ENCODE results near the gene MCM7.
A peak's percentile ranks its signal among the peaks of the same experiment; 100 is the strongest.

MCM7 gene

DNA sequence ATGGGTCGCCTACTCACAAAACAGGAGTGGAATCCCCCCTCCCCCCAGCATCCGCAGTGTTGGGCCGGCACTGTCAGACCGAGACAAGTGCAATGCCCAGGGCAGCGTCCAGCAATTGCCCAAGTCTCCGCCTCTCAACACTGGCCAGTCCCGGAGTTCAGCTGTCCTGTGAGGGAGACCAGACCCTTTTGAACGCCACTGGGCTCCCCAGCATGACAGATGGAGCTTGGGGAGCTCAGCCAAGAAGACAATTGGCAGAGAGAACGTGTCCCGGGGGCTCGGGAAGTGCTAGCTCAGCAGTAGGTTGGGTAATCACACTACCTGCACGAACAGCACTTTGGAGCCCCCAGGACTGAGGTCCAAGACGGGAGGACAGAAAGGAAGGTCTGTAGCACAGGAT lies 7.7 kb downstream of the MCM7 start:
- DNase-seq: no peak

DNA sequence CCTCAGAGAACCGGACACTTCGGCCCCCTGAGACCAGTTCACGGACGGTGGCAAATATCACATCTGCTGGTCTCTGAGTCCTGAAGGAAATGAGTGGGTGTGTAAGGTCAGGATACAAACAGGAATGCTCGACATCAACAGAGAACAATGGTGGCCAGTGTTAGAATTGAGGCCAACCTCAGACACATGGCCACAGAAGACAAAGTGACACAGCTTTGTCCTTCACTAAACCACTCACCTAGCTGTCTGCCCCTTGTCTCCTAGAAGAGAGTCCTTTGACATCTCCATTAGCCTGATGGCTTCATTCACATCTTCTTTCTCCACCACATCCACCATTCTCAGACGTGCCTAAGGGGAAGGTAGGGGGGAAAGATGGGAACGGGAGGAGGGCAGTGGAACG lies 8.1 kb downstream of the MCM7 start:
- DNase-seq: no peak

DNA sequence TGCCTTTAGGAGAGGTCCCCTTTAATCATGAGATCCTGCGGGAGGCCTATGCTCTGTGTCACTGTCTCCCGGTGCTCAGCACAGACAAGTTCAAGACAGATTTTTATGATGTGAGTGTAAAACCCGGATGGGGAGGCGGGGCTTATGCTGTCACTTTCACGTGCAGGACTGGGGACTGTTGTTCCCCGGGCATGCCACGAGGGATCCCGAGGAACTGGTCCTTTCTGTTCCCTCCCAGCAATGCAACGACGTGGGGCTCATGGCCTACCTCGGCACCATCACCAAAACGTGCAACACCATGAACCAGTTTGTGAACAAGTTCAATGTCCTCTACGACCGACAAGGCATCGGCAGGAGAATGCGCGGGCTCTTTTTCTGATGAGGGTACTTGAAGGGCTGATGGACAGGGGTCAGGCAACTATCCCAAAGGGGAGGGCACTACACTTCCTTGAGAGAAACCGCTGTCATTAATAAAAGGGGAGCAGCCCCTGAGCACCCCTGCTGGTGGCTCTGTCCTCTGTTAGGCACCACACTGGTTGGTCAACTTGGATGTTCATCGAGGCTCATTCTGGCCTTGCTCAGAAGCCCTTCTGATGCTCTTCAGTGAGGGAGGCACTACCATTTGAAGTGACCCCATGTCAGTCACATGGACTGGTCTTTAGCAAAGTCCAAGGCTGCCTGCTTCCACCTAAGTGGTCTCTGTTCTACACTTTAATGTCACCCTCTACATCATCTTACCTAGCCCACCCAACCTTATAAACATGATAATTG lies 9.6 kb downstream of the MCM7 start:
- no peak for DNase-seq

DNA sequence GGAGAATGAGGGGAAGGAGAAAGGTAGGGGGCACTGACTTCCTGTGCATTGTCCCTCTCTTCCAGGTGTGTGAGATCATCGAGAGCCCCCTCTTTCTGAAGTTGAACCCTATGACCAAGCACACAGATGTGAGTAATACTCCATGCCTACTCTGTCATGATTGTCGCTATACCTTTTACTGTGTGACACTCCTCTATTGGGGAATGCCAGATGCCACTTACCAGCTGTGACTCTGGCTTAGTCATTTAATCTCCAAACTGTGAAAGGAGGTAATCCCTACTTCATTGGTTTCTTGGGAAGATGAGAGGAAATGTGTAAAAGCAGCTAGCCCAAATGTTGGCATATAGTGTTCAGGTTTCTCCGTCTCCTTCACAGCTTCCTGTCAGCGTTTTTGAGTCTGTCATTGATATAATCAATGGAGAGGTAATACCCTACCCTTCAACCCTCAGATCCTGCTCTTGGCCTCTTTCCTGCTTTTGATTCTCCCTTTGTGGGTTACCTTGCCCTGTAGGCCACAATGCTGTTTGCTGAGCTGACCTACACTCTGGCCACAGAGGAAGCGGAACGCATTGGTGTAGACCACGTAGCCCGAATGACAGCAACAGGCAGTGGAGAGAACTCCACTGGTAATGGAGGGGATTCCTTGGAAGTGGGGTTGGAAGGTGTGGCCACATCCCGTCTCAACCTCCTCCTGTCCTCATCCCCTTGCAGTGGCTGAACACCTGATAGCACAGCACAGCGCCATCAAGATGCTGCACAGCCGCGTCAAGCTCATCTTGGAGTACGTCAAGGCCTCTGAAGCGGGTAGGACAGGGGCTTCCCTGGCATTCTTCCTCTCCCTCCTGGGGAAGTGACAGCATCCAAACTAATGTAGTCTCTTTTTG lies 10.4 kb downstream of the MCM7 start:
- DNase-seq: no peak

DNA sequence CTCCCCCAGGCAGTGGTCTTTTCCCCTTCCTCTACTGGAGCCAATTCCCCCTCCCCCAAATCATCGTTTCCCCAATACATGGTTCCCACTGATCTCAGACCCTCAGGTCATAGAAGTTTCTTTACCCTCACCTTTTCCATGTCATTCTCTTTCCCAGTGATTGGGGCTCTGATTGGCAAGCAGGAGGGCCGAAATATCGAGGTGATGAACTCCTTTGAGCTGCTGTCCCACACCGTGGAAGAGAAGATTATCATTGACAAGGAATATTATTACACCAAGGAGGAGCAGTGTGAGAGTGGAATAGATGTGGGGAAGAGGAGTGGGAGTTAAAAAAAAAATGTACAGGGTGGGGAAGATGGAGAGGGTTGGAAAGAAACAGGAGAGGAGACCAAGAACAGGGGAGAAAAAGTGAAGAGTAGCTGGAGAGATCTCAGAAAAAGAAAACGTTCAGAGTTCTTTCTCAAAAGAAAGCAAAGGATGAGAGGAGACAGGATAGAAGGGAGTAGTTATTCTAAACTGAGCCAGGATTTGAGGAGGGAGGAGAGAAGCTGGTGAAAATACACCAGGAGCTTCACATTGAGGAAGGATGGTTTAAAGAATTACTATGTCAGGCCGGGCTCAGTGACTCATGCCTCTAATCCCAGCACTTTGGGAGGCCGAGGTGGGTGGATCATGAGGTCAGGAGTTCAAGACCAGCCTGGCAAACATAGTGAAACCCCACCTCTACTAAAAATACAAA lies 11.6 kb downstream of the MCM7 start:
- no peak for DNase-seq

DNA sequence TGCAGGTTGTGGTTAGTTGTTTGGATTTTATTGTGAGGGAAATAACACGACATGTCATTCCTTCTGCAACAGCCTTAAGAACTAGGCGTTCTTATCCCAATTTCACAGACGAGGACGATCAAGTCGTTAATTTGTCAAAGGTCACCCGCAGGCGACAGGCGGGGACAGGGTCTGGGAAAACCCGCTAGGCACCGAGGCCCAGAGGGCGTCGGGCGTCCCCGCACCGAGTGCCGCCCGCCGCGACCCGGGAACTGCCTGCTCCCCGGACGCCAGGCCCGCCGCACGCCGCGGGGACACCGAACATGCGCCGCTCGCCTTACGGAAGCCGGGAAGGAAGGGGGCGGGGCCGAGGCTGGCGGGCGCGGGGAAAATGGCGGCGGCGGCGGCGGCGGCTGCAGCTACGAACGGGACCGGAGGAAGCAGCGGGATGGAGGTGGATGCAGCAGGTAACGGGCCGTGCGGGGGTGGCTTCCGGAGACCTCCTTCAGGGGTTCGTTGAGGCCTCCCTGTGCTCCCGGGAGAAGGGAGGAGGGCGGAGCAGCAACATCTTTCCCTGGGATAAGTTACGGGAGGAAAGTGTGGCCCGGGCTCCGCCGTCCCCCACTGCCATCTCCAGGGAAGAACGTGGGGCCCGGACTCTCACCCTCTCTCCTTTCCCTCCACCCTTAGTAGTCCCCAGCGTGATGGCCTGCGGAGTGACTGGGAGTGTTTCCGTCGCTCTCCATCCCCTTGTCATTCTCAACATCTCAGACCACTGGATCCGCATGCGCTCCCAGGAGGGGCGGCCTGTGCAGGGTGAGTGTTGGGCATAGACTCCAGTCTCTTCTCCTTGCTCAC lies 12.4 kb downstream of the MCM7 start, which contains the start of gene COPS6:
COPS6 (plus strand) TSS at position 349 of the 837 bp plus-strand sequence; CDS start at position 371, 22 bp downstream.
- DNase-seq: peak; percentile 84

DNA sequence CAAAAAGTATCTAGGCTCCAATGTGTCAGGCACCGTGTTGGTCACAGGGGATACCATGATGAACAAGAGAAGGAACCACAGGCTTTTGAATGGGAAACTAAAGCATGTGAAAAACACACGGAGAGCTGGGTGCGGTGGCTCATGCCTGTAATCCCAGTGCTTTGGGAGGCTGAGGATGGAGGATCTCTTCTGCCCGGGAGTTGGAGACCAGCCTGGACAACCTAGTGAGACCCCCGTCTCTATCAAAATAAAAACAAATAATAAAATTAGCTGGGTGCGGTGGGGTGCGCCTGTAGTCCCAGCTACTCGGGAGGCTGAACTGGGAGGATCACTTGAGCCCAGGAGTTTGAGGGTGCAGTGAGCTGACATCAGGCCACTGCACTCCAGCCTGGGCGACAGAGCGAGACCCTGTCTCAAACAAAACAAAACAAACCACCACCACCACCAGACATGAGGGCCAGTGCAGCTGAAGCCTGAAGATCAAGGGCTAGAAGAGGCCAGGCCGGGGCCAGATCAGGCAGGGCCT lies 13.0 kb downstream of the MCM7 start:
- DNase-seq: no peak

DNA sequence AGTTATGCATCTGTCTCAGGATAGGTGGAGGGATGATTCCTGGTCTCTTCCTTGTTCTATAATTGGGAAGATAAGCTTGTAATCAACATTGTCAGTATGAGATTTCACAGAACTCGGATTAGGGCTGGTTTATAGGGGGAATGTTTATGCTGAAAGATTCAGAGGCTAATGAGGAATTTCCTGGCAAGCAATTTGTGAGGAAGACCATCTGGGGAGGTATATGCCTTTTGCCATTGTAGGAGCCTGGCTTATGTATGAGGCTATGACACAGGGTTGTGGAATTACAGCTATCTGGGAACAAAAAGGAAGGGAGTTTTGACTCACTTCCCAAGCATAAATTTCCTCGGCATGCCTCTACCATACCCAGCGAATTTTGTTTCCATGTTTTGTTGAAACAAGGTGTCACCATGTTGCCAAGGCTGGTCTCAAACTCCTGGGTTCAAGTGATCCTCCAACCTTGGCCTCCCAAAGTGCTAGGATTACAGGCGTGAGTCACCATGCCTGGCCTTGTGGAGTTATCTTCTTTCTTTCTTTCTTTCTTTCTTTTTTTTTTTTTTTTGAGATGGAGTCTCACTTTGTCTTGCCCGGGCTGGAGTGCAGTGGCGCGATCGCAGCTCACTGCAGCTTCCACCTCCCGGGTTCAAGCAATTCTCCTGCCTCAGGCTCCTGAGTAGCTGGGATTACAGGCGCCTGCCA lies 14.0 kb downstream of the MCM7 start:
- no peak for DNase-seq

DNA sequence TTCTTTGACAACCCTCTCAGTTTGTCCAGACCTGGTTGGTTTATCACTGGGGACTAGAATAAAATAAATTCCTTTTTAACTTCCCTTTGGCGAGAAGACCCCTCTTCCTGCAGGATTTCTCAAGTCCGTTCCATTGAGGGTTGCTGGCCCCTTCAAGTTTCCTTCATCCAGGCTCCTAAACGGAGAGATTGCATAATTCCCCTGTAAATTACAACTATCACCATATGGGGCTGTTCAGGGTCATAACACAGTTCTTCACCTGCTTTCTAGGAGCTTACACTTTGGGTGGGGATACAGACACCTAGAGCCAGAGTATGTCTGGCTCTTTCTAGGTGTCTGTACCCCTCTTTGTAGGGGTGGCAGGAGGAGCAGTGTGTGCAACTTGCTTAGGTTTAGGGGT lies 15.7 kb downstream of the MCM7 start:
- no peak for DNase-seq

DNA sequence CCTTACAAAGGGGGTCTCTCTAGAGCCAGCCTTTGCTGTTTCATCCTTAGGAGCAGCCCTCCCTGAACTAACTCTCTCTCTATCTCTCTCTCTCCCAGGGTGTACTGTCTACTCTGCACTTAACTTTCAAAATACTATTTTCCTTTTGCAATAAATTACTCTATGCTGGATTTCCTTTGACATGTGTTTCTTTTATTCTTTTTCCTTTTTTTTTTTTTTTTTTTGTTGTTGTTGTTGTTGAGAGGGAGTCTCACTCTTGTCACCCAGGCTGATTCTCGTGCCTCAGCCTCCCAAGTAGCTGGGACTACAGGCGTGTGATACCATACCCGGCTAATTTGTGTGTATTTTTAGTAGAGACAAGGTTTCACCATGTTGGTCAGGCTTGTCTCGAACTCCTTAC lies 18.2 kb downstream of the MCM7 start:
- DNase-seq: no peak

DNA sequence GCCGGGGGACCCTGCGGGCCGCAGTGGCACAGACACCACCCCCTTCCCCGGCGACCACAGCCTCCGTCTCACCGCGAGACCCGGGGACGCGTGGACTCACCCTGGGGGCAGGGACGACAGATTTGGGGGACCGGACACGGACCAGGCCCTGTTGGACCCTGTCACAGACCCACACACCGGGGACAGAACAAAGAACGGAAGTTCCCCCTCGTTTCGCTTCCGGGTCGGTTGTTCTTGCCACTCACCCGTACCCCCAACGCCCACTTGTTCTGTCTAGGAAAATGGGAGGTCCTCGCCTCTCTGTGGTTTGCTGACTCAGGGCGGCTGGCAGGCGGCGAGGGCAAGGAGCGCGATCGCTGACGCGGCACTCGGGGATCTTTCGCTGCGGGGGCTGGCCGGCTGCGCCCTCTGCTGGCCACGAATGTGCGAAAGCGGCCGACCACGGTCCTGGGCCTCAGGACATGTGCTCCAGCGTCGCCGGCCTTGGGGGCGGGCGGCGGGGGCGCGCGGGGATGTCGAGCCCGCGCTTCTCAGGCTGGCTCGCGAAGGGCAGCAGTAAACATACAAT lies 19.6 kb downstream of the MCM7 start, which contains the start of gene ZNF3:
ZNF3 (minus strand) TSS at position 189 of the 568 bp plus-strand sequence. CDS start 4,366 bp downstream, outside the sequence.
- peak; percentile 98 for DNase-seq

DNA sequence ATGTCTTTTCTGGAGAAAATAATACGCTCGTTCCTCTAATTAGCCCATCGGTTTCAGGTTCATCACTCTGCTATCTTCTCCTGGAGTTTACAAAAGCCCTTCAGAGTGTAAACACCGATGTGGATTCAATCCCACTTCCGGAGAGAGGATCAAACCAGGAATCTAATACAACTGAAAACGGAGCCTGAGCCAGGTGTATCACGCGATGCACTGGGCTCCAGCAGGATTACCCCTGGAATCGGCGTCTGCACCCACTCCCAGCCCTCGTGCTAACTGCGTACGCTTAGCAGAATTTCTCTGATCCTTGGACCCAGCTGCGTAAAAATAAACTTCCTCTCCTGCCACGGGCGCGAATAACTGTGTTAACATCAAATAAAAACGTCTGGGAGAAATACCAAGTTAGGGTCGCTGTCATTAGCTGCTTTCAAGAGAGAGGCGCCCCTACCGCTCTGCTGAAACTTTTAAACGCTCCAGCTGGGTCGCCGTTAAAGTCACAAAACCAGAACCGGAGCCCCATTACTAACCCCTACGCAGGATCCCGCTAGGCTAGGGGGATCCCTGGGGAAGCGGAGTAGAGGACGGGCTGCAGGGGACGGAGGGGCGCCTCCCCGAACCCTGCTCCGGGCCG lies 20.2 kb downstream of the MCM7 start:
- no peak for DNase-seq

DNA sequence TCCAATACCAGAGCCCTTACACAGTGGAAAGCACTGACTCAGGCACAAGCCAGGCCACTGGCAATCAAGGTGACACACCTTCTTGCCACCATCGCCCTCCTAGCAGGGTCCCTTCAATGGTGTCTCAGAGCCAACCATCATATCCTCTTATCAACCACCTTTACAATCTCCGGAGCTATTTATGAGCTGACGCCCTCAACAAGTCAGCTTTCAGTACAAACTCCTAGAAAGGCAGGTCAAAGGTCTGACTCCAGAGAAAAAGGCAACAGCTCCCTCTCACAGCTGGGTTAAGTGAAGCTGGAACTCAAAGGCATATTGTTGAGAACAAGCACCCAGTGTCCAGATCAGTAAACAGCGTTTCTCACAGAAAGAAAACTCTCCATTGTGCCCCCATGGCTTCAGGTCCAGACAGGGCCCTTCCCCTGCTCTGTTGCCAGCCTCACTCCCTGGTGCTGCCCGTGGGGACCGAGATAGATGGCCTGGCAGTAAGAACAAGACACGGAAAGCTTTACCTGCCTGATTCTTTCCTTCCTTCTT lies 22.1 kb downstream of the MCM7 start:
- no peak for DNase-seq

DNA sequence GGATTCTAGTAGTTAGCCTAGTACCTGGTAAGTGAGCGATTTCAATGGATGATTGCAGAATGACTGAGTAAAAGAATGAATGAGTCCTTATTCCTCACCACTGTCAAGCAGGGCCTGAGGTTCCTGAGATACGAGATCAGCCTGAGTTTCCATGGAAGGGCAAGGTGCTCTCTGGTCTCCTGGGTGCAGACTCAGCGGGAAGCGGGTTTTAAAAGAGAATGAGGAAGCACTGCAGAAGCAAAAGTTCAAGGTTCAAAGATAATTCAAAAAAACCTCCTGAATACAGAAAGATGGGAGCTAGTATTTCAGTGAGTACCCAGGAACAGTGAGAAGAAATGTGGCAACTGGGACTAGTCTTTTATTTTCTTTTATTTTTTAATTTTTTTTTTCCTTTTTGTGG lies 24.0 kb downstream of the MCM7 start:
- DNase-seq: no peak

DNA sequence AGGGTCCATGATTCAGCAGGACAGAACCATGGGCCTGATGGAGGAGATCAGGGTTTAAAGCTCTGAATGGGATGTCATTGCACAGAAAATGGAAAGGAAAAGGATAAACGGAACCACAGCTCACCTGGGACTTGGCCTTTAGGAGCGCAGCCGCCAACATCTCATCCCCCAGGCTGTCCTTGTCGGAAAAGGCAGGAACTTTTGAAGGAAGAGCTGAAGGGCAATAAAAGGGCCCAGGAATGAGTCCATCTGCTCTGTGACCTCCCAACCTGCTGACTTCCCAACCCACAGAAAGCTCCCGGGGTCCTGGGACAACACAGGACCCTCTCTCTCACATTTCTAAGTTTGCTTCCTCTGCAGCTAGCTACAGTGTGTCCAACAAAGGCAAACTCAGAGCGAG lies 25.8 kb downstream of the MCM7 start:
- DNase-seq: no peak

DNA sequence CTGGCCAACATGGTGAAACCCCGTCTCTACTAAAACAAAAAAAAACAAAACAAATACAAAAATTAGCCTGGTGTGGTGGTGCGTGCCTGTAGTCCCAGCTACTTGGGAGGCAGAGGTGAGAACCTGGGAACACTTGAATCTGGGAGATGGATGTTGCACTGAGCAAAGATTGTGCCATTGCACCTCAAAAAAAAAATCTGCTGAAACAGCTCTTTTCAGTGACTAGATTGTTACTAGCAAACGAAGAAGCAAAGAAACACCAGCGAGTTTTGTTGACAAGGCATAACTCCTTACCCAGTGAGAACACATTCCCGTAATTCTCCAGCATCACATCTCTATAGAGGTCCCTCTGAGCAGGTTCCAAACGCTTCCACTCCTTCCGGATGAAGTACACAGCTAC lies 26.4 kb downstream of the MCM7 start:
- no peak for DNase-seq

DNA sequence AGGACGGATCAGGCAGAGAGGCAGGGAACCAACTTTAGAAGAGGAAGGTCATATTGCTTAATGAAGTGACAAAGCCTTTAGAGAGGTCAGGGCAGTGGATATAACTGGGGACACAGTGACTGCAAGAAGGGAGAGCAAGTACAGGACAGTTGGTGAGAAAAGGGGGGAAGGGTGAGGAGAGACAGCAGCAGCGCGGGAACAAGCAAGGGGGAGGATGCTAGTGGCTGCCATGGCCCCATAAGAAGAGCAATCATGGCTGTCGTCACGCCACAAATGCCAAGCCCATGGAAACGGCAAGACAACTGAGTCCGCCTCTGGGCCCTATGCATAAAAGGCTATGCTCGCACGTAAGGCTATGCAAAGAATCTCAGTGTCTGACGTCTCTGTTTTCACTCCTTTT lies 28.7 kb downstream of the MCM7 start:
- no peak for DNase-seq

DNA sequence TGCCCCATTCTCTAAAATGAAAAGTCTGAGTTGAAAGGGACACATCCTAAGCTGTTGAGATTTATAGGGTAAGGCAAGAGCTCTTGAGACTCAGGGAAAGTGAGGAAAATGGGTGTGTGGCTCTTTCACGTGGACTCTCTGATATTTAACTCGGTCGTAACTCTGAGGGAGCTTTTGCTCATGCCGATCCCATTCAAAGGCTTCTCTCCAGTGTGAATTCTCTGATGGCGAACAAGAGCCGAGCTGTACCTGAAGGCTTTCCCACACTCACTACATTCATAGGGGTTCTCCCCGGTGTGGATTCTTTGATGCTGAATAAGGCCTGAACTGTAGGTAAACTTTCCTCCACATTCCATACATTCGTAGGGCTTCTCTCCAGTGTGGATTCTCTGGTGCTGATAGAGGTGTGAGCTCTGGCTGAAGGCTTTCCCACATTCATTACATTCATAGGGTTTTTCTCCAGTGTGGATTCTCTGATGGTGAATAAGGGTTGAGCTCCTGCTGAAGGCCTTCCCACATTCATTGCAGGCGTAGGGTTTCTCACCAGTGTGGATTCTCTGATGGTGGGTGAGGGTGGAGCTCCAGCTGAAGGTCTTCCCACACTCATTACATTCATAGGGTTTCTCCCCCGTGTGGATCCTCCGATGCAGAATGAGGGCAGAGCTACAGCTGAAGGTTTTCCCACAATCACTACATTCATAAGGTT lies 30.0 kb downstream of the MCM7 start:
- no peak for DNase-seq

DNA sequence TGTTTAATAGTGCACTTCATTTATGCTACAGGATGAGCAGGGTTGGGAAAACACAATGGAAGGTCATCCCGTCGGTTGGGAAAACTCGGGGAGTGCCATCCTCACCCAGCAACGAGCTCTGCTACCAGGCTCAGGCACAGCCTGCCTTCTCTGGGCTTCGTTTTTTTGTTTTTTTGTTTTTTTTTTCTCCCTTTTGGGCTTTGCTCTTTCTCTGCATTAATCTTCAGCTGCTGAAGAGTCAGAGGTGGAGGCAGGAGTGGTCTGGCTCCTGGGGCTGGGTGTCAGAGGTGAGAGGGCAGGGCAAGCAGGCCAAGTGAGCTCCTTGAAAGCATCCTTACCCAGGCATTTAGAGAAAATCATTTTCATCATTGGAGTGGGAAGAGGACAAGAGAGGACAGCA lies 31.2 kb downstream of the MCM7 start:
- DNase-seq: no peak

DNA sequence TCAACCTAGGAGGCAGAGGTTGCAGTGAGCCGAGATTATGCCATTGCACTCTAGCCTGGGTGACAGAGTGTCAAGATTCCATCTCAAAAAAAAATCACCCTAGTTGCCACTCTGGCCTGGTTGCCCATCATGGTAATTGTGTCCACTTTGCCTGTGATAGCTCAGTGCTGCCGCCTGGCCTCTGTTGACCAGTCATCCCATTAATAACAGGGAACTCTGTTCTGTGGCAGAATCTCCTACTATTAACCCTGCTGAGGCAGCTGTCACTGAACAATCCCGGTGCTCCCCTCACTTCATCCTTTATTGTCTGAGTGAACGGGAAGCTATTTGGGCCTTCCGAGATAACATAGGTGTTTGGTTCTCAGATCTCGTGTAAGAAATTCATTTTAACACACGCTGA lies 34.2 kb downstream of the MCM7 start:
- DNase-seq: no peak

Measured in central memory CD4-positive, alpha-beta T cell (primary cell).